ENCODE data around the gene AP4E1.
"Not testable (repeated sequence)": the region's sequence is repeated elsewhere in the genome, so short reads cannot be mapped to it uniquely, and the experiment has no call there.

The AP4E1 gene

GRCh38 chr15:51024735-51025453 lies 116.4 kb downstream of the AP4E1 start:
- no peak for DNase-seq (ENCODE audit: low spot score)

GRCh38 chr15:51025454-51025846 lies 117.0 kb downstream of the AP4E1 start:
- DNase-seq (ENCODE audit: low spot score), result no peak

GRCh38 chr15:51030649-51031316 lies 122.3 kb downstream of the AP4E1 start:
- no peak for DNase-seq (ENCODE audit: low spot score)

DNA sequence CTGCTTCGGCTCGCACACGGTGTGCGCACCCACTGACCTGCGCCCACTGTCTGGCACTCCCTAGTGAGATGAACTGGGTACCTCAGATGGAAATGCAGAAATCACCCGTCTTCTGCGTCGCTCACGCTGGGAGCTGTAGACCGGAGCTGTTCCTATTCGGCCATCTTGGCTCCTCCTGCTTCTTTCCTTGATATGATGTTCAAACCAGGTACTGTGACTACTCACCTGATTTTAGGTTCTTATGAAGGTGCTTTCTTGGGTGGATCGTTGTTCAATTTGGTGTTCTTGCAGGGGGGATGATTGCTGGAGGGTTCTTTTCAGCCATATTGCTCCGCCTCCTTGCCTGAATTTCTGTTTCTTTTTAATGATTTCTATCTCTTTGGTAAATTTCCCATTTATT lies 129.0 kb downstream of the AP4E1 start:
- not testable (repeated sequence) for DNase-seq (ENCODE audit: low spot score)

DNA sequence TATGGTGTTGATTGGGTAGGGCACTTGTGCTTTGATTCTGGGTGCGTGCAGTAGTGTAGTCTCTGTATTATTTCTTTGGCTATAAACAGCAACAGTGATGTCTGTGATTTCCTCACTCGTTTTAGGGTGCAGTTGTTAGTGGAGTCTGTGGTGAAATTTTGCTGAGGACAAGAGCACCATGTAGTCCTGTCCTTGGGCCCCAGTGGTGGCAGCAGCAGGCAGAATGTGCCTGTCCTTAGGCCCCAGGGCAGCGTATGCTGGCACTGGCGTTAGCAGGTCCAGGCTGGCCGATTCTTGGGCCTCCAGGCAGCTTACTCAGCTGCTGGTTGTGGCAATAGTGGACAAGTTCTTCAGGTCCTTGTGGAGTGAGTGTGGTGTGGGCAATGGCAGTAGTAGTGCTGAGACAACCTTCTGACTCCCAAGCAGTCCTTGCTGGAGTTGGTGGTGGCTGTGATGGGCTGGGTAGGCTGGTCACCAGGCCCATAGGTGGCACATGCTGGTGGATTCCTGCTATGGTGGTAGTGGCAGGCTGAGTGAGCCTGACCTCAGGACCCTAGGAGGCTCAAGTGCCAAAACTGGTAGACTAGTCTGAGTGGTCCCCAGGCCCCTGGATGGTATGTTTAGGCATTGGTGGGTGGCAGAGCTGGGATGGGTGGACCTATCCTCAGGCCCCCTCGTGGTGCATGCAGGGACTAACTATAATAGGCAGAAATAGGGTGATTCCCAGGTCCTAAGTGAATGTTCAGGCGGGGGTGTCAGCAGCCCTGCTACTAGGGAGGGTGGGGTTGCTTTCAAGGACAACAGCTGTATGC lies 129.9 kb downstream of the AP4E1 start:
- DNase-seq (ENCODE audit: low spot score), result no peak

- DNase-seq (ENCODE audit: low spot score), result no peak
These were observed 130.5 kb downstream of the AP4E1 start for GRCh38 chr15:51038974-51039319.

DNA sequence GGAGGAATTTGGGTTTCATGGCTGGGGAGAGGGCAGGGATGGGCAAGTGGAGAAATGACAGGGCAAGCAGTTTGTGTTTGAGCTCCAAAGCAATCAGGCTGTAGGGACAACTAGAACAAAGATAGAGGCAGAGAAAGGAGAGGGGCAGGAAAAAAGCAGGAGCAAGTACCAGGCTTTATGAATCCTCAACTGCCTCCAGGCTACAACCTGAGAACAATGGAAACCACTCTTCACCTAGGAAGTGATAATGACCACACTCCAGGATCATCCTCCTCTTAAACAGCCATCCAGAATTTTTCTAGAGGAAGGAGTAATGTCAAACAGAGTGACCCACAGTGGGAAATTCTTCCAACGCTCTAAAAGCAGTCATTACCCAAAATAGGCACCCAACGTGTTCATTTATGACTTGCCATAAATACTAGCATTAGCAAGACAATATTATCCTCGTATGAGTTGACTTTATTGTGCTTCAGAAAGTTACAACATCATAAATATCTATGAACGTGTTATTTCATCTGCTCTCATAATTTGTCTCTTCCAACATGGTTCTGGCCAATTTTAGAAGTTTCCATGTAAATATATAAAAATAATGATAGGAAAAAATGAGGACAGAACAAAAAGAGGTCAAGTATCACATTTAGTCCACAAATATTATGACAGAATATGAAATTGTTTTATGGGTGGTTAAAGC lies 135.7 kb downstream of the AP4E1 start:
- DNase-seq (ENCODE audit: low spot score), result no peak

DNA sequence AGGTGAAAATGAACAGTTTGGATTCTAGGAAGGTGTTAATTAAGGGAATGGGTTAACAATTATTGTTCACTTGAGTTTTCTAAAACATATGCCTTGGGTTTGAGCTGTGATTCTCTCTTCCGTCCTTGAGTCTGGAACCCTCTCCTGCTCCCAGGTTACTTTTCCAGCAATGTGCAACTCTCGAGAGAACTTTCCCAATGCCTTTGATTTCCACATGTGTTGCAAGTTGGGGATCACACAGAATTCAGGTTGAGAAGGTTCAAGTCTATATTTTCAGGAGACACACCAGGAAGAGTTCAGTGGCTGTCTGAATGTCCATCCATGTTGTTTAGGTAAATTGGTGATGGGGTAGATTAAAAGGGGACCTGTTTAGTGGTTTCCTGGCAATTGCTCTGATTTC lies 137.5 kb downstream of the AP4E1 start:
- no peak for DNase-seq (ENCODE audit: low spot score)

DNA sequence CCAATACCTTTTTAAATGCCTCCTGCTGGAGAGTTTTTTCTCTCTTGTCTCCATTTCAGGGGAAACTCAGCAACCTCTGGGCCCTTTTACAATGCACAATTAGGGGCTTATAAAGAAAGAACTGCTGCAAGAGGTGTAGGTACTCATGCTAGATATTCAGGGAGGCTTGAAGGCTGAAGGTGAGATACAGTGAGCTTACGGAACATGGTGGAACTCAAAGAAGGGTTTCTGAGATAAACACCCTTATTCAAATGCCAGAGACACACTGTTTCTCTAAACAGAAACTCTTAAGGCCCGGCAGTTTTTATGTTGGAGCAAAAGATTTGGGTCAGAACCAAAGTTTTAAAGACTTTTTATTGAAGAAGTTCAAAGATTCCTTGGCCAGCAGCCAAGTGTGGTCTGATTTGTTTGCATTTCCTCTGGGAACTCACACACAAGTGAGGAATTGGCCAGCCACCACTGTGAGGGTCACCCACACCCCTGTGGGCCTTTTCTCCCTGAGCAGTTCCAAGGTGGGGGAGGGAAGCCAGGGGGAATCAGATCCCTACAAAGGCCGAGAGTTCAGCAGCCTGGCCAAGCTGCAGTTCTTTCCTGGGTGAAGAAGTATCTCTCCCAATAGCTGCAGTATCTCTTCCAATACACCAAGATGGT lies 138.4 kb downstream of the AP4E1 start:
- DNase-seq (ENCODE audit: low spot score), result no peak

- DNase-seq (ENCODE audit: low spot score), result no peak
These were observed 139.8 kb downstream of the AP4E1 start for GRCh38 chr15:51048308-51048707.

DNA sequence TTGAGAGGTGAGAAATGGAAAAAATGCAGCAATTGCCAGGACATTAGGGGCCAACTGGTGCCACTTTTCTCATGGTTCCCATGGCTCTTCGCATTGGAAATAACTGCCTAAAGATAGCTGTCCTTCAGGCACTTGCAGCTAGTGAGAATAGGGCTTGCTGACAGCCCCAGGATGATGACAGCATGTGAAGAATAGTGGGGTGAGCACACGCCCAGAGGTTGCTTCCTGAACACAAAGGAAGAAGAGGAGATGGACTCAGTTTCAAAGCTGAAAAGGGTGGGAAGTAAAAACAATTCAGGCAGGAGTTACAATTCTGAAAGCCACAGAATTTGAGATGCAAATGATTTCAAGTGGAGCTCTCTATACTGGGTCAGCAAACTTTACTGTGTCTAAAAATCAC lies 140.6 kb downstream of the AP4E1 start:
- no peak for DNase-seq (ENCODE audit: low spot score)

- no peak for DNase-seq (ENCODE audit: low spot score)
These were observed 143.3 kb downstream of the AP4E1 start for GRCh38 chr15:51051776-51052175.

DNA sequence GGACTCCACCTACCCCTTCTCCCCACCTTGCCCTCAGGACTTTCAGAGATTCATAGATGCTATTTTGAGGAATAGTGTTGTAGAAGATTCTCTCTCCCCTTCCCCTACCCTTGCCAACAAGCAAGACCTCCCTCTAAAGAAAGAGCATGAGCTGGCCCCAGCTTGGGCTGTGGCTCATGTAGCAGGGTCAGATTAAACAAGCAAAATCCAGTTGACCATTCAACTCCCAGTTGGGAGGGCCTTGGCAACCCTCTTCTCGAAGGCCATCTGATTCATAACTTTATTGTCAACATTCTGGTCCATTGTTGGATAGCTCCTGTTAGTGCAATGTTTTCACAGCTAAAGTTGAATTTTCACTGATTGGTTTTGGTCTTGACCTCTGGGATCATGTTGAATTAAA lies 145.1 kb downstream of the AP4E1 start:
- no peak for DNase-seq (ENCODE audit: low spot score)

DNA sequence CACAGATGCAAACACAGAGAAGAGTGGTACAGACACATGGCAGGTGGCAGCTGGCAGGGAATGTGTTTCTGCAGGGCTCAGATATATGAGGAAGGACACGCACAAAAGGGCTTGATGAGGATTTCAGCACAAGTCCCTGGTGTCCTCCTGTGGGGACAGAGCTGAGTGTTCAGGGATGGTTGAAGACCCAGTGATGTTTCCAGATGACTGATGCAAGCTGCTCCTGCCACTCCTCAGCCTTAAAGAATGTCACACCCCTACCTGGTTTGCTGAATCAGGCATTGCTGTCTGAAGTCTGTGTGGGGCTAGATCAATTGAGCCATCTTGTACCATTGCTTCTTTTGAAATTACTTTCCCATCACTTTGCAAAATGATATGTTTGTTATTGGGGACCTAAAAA lies 146.1 kb downstream of the AP4E1 start:
- DNase-seq (ENCODE audit: low spot score), result no peak
